Measurements from ENCODE around the gene LPIN1. TPM values are rescaled to one million over a fixed set of nuclear protein-coding genes. Genes with fewer than 3 reads are reported as not detected.
A peak's percentile ranks its signal among the peaks of the same experiment; 100 is the strongest.

LPIN1 gene
- total and polyA plus RNA-seq, 2 of the 13 experiments (the other 11 are each of a cell fraction or from before 2014, with no cell fraction given), result 9.7 to 19.4 TPM

GRCh38 chr2:11829324-11829946 lies 83.0 kb downstream of the LPIN1 start (continued):
- TF ChIP-seq YY1 (IDR thresholded peaks at IDR 0.05; ENCODE audit: insufficient read depth, insufficient replicate concordance, low read depth, low read length) (peak; percentile 58), U2AF2 (IDR thresholded peaks at IDR 0.05; ENCODE audit: low read depth, low read length) (no peak), FOSL2 (CRISPR knock-in tag; IDR thresholded peaks at IDR 0.05) (peak; percentile 52; the same call in 1 of the 2 replicates), ZNF12 (CRISPR knock-in tag; IDR thresholded peaks at IDR 0.05) (0 out of 2 replicates have a peak, but pooled peaks have one; percentile 27), ZNF350 (CRISPR knock-in tag; IDR thresholded peaks at IDR 0.05; ENCODE audit: borderline replicate concordance, low read depth) (peak; percentile 36; the same call in 1 of the 2 replicates), FIP1L1 (IDR thresholded peaks at IDR 0.05; ENCODE audit: borderline replicate concordance, insufficient read depth, low read depth, low read length) (no peak), FOXA1 (IDR thresholded peaks at IDR 0.05) (no peak), FOXA1 (CRISPR knock-in tag; IDR thresholded peaks at IDR 0.05) (peak; percentile 55; the same call in 1 of the 2 replicates), HNRNPL (IDR thresholded peaks at IDR 0.05; ENCODE audit: low read depth, low read length) (peak; percentile 90), NFKBIZ (CRISPR knock-in tag; IDR thresholded peaks at IDR 0.05) (0 out of 2 replicates have a peak, but pooled peaks have one; percentile 38), SMARCC2 (IDR thresholded peaks at IDR 0.05) (no peak), RNF2 (conservative IDR thresholded peaks at IDR 0.05; ENCODE audit: low read depth) (no peak), TCF7 (IDR thresholded peaks at IDR 0.05; ENCODE audit: low read depth) (peak; percentile 21; the same call in 1 of the 2 replicates), HDAC6 (IDR thresholded peaks at IDR 0.05; ENCODE audit: low read depth, low read length) (no peak), ZNF430 (CRISPR knock-in tag; IDR thresholded peaks at IDR 0.05) (no peak), ZNF232 (CRISPR knock-in tag; IDR thresholded peaks at IDR 0.05; ENCODE audit: borderline replicate concordance) (peak; percentile 46; the same call in 1 of the 2 replicates), HOXA3 (CRISPR knock-in tag; IDR thresholded peaks at IDR 0.05) (peak; percentile 22; the same call in 1 of the 2 replicates), STAT5B (CRISPR knock-in tag; IDR thresholded peaks at IDR 0.05) (peak; percentile 11; the same call in 1 of the 2 replicates), ELF1 (CRISPR knock-in tag; IDR thresholded peaks at IDR 0.05) (0 out of 2 replicates have a peak, but pooled peaks have one; percentile 11), ZNF513 (CRISPR knock-in tag; conservative IDR thresholded peaks at IDR 0.05) (no peak), ZSCAN31 (CRISPR knock-in tag; IDR thresholded peaks at IDR 0.05; ENCODE audit: low read depth) (peak; percentile 65; the same call in 1 of the 2 replicates), ZNF138 (CRISPR knock-in tag; IDR thresholded peaks at IDR 0.05; ENCODE audit: low read depth) (peak; percentile 68; the same call in 1 of the 2 replicates), NFIC (IDR thresholded peaks at IDR 0.05; ENCODE audit: low read length) (no peak)
- TF ChIP-seq, protein P1, sequence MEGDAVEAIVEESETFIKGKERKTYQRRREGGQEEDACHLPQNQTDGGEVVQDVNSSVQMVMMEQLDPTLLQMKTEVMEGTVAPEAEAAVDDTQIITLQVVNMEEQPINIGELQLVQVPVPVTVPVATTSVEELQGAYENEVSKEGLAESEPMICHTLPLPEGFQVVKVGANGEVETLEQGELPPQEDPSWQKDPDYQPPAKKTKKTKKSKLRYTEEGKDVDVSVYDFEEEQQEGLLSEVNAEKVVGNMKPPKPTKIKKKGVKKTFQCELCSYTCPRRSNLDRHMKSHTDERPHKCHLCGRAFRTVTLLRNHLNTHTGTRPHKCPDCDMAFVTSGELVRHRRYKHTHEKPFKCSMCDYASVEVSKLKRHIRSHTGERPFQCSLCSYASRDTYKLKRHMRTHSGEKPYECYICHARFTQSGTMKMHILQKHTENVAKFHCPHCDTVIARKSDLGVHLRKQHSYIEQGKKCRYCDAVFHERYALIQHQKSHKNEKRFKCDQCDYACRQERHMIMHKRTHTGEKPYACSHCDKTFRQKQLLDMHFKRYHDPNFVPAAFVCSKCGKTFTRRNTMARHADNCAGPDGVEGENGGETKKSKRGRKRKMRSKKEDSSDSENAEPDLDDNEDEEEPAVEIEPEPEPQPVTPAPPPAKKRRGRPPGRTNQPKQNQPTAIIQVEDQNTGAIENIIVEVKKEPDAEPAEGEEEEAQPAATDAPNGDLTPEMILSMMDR (CRISPR knock-in tag; IDR thresholded peaks at IDR 0.05), result peak; percentile 86
- TF ChIP-seq, protein P2, sequence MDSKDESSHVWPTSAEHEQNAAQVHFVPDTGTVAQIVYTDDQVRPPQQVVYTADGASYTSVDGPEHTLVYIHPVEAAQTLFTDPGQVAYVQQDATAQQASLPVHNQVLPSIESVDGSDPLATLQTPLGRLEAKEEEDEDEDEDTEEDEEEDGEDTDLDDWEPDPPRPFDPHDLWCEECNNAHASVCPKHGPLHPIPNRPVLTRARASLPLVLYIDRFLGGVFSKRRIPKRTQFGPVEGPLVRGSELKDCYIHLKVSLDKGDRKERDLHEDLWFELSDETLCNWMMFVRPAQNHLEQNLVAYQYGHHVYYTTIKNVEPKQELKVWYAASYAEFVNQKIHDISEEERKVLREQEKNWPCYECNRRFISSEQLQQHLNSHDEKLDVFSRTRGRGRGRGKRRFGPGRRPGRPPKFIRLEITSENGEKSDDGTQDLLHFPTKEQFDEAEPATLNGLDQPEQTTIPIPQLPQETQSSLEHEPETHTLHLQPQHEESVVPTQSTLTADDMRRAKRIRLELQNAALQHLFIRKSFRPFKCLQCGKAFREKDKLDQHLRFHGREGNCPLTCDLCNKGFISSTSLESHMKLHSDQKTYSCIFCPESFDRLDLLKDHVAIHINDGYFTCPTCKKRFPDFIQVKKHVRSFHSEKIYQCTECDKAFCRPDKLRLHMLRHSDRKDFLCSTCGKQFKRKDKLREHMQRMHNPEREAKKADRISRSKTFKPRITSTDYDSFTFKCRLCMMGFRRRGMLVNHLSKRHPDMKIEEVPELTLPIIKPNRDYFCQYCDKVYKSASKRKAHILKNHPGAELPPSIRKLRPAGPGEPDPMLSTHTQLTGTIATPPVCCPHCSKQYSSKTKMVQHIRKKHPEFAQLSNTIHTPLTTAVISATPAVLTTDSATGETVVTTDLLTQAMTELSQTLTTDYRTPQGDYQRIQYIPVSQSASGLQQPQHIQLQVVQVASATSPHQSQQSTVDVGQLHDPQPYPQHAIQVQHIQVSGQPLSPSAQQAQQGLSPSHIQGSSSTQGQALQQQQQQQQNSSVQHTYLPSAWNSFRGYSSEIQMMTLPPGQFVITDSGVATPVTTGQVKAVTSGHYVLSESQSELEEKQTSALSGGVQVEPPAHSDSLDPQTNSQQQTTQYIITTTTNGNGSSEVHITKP (CRISPR knock-in tag; IDR thresholded peaks at IDR 0.05; ENCODE audit: low read depth), result peak; percentile 95
